H1 (cell line): Measurements from ENCODE around the gene GRIK4. TPM values are rescaled to one million over a fixed set of nuclear protein-coding genes. Genes with fewer than 3 reads are reported as not detected.
A peak's percentile ranks its signal among the peaks of the same experiment; 100 is the strongest.

Experiments
- CTCF ChIA-PET: fragments of 300-600 bp; sonication (Branson Sonifier 250); formaldehyde crosslinking; loops from one replicate; lab custom pipeline; 2021; ENCODE audit not compliant: partially characterized antibody; lab: Charles Lee
- POLR2A ChIA-PET: fragments of 300-600 bp; sonication (Branson Sonifier 250); formaldehyde crosslinking; loops from one replicate; lab custom pipeline; 2021; ENCODE audit warnings: inconsistent platforms; ENCODE audit not compliant: partially characterized antibody; lab: Charles Lee
- DNase-seq, 2 experiments: peaks; one replicate each; pipeline versions ENCODE4 v3.0.0 to v3.0.0-alpha.2; 2010 to 2022; ENCODE audit warnings: low spot score in 2 of 2, low read depth in 1 of 2, mixed read lengths in 1 of 2
- FAIRE-seq: peaks from 2 replicates; lab custom pipeline; 2011; peaks lifted over from hg19 to GRCh38; lab: Jason Lieb, UNC
- H2AFZ ChIP-seq: 2 replicates; pipeline ENCODE4 v1.8.1; 2012; ENCODE audit warnings: low read length, inconsistent platforms
- H2AK5ac ChIP-seq: 2 replicates; pipeline ENCODE4 v1.6.1; 2013; ENCODE audit warnings: low read depth, low read length
- H2BK120ac ChIP-seq: replicated peaks from 2 replicates; pipeline ENCODE3; 2013; ENCODE audit warnings: low read depth, low read length, inconsistent platforms
- H2BK12ac ChIP-seq: 2 replicates; pipeline ENCODE4 v1.6.1; 2013; ENCODE audit warnings: low read depth, low read length
- H2BK15ac ChIP-seq: 2 replicates; pipeline ENCODE4 v1.6.1; 2013; ENCODE audit warnings: low read length
- H2BK20ac ChIP-seq: 2 replicates; pipeline ENCODE4 v1.6.1; 2013; ENCODE audit warnings: low read length
- H2BK5ac ChIP-seq: 2 replicates; pipeline ENCODE4 v1.6.1; 2013; ENCODE audit warnings: low read depth, low read length
- H3K14ac ChIP-seq: 2 replicates; pipeline ENCODE4 v1.6.1; 2013; ENCODE audit warnings: inconsistent platforms; ENCODE audit not compliant: insufficient read length
- H3K18ac ChIP-seq: 2 replicates; pipeline ENCODE4 v1.6.1; 2013; ENCODE audit warnings: low read length; ENCODE audit errors: extremely low read depth
- H3K23ac ChIP-seq: 2 replicates; pipeline ENCODE4 v1.6.1; 2013; ENCODE audit warnings: inconsistent platforms; ENCODE audit not compliant: insufficient read length
- H3K23me2 ChIP-seq: 2 replicates; pipeline ENCODE4 v1.6.1; 2013; ENCODE audit warnings: low read depth, low read length
- H3K27ac ChIP-seq: 2 replicates; pipeline ENCODE4 v1.6.1; 2011; ENCODE audit warnings: low read depth, low read length, inconsistent platforms
- H3K27me3 ChIP-seq, 4 experiments: replicated peaks in 1 of 4; 1 replicate in 1 of 4; 2 replicates in 3 of 4; pipeline versions ENCODE4 v1.6.1 to v1.8.1; 2011 to 2013; ENCODE audit warnings: low read length in 3 of 4, mild to moderate bottlenecking in 3 of 4, inconsistent platforms in 2 of 4, mixed read lengths in 2 of 4, moderate library complexity in 1 of 4; ENCODE audit not compliant: control insufficient read depth in 3 of 4, insufficient read depth in 3 of 4; ENCODE audit errors: extremely low read depth in 1 of 4
- H3K36me3 ChIP-seq, 4 experiments: 2 replicates each; pipeline versions ENCODE4 v1.6.1 to v1.8.1; 2011 to 2013; ENCODE audit warnings: mild to moderate bottlenecking in 4 of 4, low read length in 3 of 4, moderate library complexity in 2 of 4, control low read depth in 1 of 4, inconsistent platforms in 1 of 4; ENCODE audit not compliant: insufficient read depth in 4 of 4, control insufficient read depth in 2 of 4
- H3K4ac ChIP-seq: replicated peaks from 2 replicates; pipeline ENCODE3; 2013; ENCODE audit warnings: low read length, low read depth, mixed read lengths, inconsistent platforms; ENCODE audit not compliant: insufficient read length
- H3K4me1 ChIP-seq, 4 experiments: replicated peaks in 1 of 4; 1 replicate in 1 of 4; 2 replicates in 3 of 4; pipeline versions ENCODE4 v1.6.1 to v1.8.1; 2011 to 2013; ENCODE audit warnings: low read length in 3 of 4, inconsistent platforms in 2 of 4, mixed read lengths in 1 of 4; ENCODE audit not compliant: insufficient read depth in 4 of 4, control insufficient read depth in 3 of 4
- H3K4me2 ChIP-seq, 2 experiments: 2 replicates each; pipeline versions ENCODE4 v1.6.1 to v1.8.1; 2011 to 2013; ENCODE audit warnings: low read depth in 2 of 2, low read length in 2 of 2, control low read depth in 1 of 2, inconsistent platforms in 1 of 2, mild to moderate bottlenecking in 1 of 2; ENCODE audit not compliant: insufficient read depth in 1 of 2
- H3K4me3 ChIP-seq, 4 experiments: fragments of 200-600, 300-600 bp in 1 of 4; sonication (generic), shearing (Covaris generic), sonication (Bioruptor Twin) in 1 of 4; 2 replicates each; pipeline versions ENCODE4 v1.5.1 to v1.8.1; 2011 to 2016; ENCODE audit warnings: low read length in 4 of 4, low read depth in 3 of 4, control low read depth in 2 of 4, inconsistent platforms in 2 of 4, mild to moderate bottlenecking in 2 of 4, mixed read lengths in 1 of 4, moderate library complexity in 1 of 4; ENCODE audit not compliant: insufficient read depth in 2 of 4; ENCODE audit errors: extremely low read depth in 1 of 4
- H3K56ac ChIP-seq: replicated peaks from 2 replicates; pipeline ENCODE3; 2013; ENCODE audit warnings: low read depth, mild to moderate bottlenecking, mixed read lengths, low read length, inconsistent platforms; ENCODE audit not compliant: insufficient read length
- H3K79me1 ChIP-seq: 2 replicates; pipeline ENCODE4 v1.6.1; 2013; ENCODE audit warnings: low read depth, low read length, control low read depth
- H3K79me2 ChIP-seq, 2 experiments: 2 replicates each; pipeline versions ENCODE4 v1.6.1 to v1.8.1; 2012 to 2013; ENCODE audit warnings: low read length in 2 of 2, mild to moderate bottlenecking in 2 of 2, inconsistent platforms in 1 of 2; ENCODE audit not compliant: insufficient read depth in 2 of 2, control insufficient read depth in 1 of 2
- H3K9ac ChIP-seq, 4 experiments: replicated peaks in 1 of 4; 1 replicate in 1 of 4; 2 replicates in 3 of 4; pipeline versions ENCODE4 v1.6.1 to v1.8.1; 2011 to 2013; ENCODE audit warnings: low read depth in 3 of 4, low read length in 3 of 4, control low read depth in 2 of 4, mild to moderate bottlenecking in 2 of 4, moderate library complexity in 2 of 4, inconsistent platforms in 1 of 4; ENCODE audit errors: extremely low read depth in 1 of 4
- H3K9me3 ChIP-seq, 2 experiments: 2 replicates each; pipeline versions ENCODE4 v1.6.1 to v1.8.1; 2012 to 2013; ENCODE audit warnings: mild to moderate bottlenecking in 2 of 2, moderate library complexity in 2 of 2, control low read depth in 1 of 2, inconsistent platforms in 1 of 2, low read depth in 1 of 2, low read length in 1 of 2, mixed read lengths in 1 of 2; ENCODE audit not compliant: insufficient read depth in 2 of 2
- H4K20me1 ChIP-seq, 2 experiments: replicated peaks in 1 of 2; 2 replicates each; pipeline versions ENCODE3 to v1.8.1; 2011 to 2013; ENCODE audit warnings: inconsistent platforms in 2 of 2, low read length in 2 of 2, mild to moderate bottlenecking in 1 of 2; ENCODE audit not compliant: insufficient read depth in 2 of 2, control insufficient read depth in 1 of 2
- H4K5ac ChIP-seq: 2 replicates; pipeline ENCODE4 v1.6.1; 2013; ENCODE audit warnings: low read length, low read depth, mixed read lengths, inconsistent platforms; ENCODE audit not compliant: insufficient read length
- H4K8ac ChIP-seq: 2 replicates; pipeline ENCODE4 v1.8.0; 2013; ENCODE audit warnings: mild to moderate bottlenecking, moderate library complexity, low read length, inconsistent platforms; ENCODE audit not compliant: insufficient read depth; ENCODE audit errors: extremely low read depth
- H4K91ac ChIP-seq: replicated peaks from 2 replicates; pipeline ENCODE3; 2013; ENCODE audit warnings: low read length, mixed read lengths, inconsistent platforms; ENCODE audit not compliant: insufficient read length
- BACH1 ChIP-seq: IDR thresholded peaks from 2 replicates; pipeline ENCODE4 v1.6.1; 2012; ENCODE audit warnings: low read length, improper control_type of control experiment
- BRCA1 ChIP-seq: IDR thresholded peaks from 2 replicates; pipeline ENCODE4 v1.6.1; 2012; ENCODE audit warnings: low read depth, low read length, improper control_type of control experiment
- CHD1 ChIP-seq: IDR thresholded peaks from 2 replicates; pipeline ENCODE4 v1.6.1; 2012; ENCODE audit warnings: low read depth, low read length, improper control_type of control experiment
- EGR1 ChIP-seq: IDR thresholded peaks from 2 replicates; pipeline ENCODE4 v1.6.1; 2011; ENCODE audit warnings: low read depth, low read length, borderline replicate concordance
- JUND ChIP-seq: IDR thresholded peaks from 2 replicates; pipeline ENCODE4 v1.6.1; 2011; ENCODE audit warnings: mild to moderate bottlenecking, improper control_type of control experiment, low read length
- PHF8 ChIP-seq: fragments of 200-600 bp; sonication (generic); conservative IDR thresholded peaks from 2 replicates; pipeline ENCODE4 v1.7.1; 2012; ENCODE audit warnings: low read depth, mild to moderate bottlenecking, inconsistent platforms, low read length, moderate library complexity
- POU5F1 ChIP-seq: IDR thresholded peaks from 2 replicates; pipeline ENCODE4 v1.6.1; 2011; ENCODE audit warnings: low read depth, mild to moderate bottlenecking, low read length, moderate library complexity
- RFX5 ChIP-seq: IDR thresholded peaks from 2 replicates; pipeline ENCODE4 v1.6.1; 2011; ENCODE audit warnings: low read depth, low read length, improper control_type of control experiment, borderline replicate concordance
- SIRT6 ChIP-seq: IDR thresholded peaks from one replicate; pipeline ENCODE4 v1.7.1; 2012; ENCODE audit warnings: low read length, inconsistent platforms
- SIX5 ChIP-seq: IDR thresholded peaks from 2 replicates; pipeline ENCODE4 v1.6.1; 2011; ENCODE audit warnings: mild to moderate bottlenecking, low read depth, low read length
- SP1 ChIP-seq: IDR thresholded peaks from 2 replicates; pipeline ENCODE4 v1.6.1; 2011; ENCODE audit warnings: low read depth, low read length
- SRF ChIP-seq: IDR thresholded peaks from 2 replicates; pipeline ENCODE4 v1.6.1; 2011; ENCODE audit warnings: mild to moderate bottlenecking, low read depth, low read length, moderate library complexity
- TAF1 ChIP-seq: IDR thresholded peaks from 2 replicates; pipeline ENCODE4 v1.6.1; 2011; ENCODE audit warnings: mild to moderate bottlenecking, low read depth, low read length
- USF2 ChIP-seq: IDR thresholded peaks from 2 replicates; pipeline ENCODE4 v1.6.1; 2011; ENCODE audit warnings: low read length, improper control_type of control experiment
- WGBS, 2 experiments: shearing (Covaris generic) in 1 of 2; methylation state at CpG; one replicate each; pipeline versions ENCODE4 v1.1.6 to v1.1.7; 2013 to 2015; ENCODE audit warnings: low lambda C conversion rate in 2 of 2, mixed read lengths in 2 of 2, inconsistent platforms in 1 of 2, low coverage in 1 of 2, missing lambda C conversion rate in 1 of 2; ENCODE audit not compliant: insufficient replicate concordance in 2 of 2, insufficient coverage in 1 of 2, insufficient read length in 1 of 2; ENCODE audit errors: extremely low coverage in 1 of 2, missing lambda C conversion rate in 1 of 2; 5-methylcytosine and 5-hydroxymethylcytosine counted together
- polyA plus RNA-seq, 7 experiments: library from polyadenylated mRNA; depleted of rRNA in 3 of 7; stranded (reverse) in 5 of 7; unstranded in 2 of 7; fragments of >200 nt in 5 of 7; fragments of 200-250 nt in 2 of 7; gene quantifications; 1 replicate in 5 of 7; 2 replicates in 1 of 7; 4 replicates in 1 of 7; pipeline versions ENCODE4 v1.2.1 to v1.2.3, GENCODE V29; 2011 to 2013; ENCODE audit warnings: missing spikeins in 2 of 7, mixed read lengths in 2 of 7
- total RNA-seq: library from RNA; stranded (reverse); fragmentation: NEBNext Ultra II Directional; extraction: Animal tissue kit (Norgen Biotek cat#: 25700); gene quantifications from 2 replicates; pipeline ENCODE4 v1.2.1, GENCODE V29; 2021

Gene GRIK4
- total and polyA plus RNA-seq, 2 of the 8 experiments (the other 6 are each of a cell fraction or from before 2014, with no cell fraction given): 1.2 to 2.9 TPM

GRCh38 chr11:120548682-120549209 is 37.2 kb downstream of the GRIK4 start:
- Histone ChIP-seq H3K23me2 (no peaks in the 10 kb centered on the region; the same call in none of the 2 replicates), H2AK5ac (0 out of 2 replicates have a peak overlapping the region, but pooled peaks have one; percentile 47), H3K79me1 (no peaks in the 10 kb centered on the region), H3K56ac (no peak overlapping the region), H2BK5ac (peak overlapping the region; percentile 60; the same call in 1 of the 2 replicates), H2BK15ac (peak overlapping the region; percentile 88; the same call in 1 of the 2 replicates), H3K4me3 (no peak overlapping the region), H4K20me1 (no peaks in the 10 kb centered on the region), H3K14ac (no peak overlapping the region), H4K91ac (peak overlapping the region; percentile 29), H3K4me1 (peaks cover 4 to 23% (median 14%) of the 10 kb centered on the region in 4 experiments), H3K23ac (no peak overlapping the region), H3K9me3 (no peaks in the 10 kb centered on the region), H3K27me3 (no peaks in the 10 kb centered on the region; a peak in 1 of 7 replicates), H3K79me2 (no peaks in the 10 kb centered on the region), H3K18ac (no peak overlapping the region), H2BK20ac (no peak overlapping the region), H2AFZ (no peak overlapping the region), H3K9ac (no peak overlapping the region), H3K36me3 (no peaks in the 10 kb centered on the region), H4K8ac (no peak overlapping the region; the same call in 1 of the 2 replicates), H4K5ac (no peak overlapping the region), H2BK120ac (no peak overlapping the region), H3K4me2 (no peak overlapping the region), H2BK12ac (0 out of 2 replicates have a peak overlapping the region, but pooled peaks have one; percentile 27), H3K4ac (no peak overlapping the region), H3K27ac (no peak overlapping the region)
- POLR2A ChIA-PET: interaction anchor here (0.7 to 1.1 kb wide), 2 partner anchors 16 kb away, joined by 3 to 4 read pairs; no protein-coding TSS in a partner anchor
- FAIRE-seq: no peak
- WGBS, 2 experiments: 77% methylated on average over 6 of the region's 6 CpGs; no CpG with 5 or more reads in 1 of the 2 experiments
- CTCF ChIA-PET: interaction anchor here (0.6 to 2.5 kb wide), 11 partner anchors 15 to 514 kb away, joined by 3 to 12 read pairs (median 4); no protein-coding TSS in a partner anchor
- DNase-seq: no peak
- TF ChIP-seq TAF1 (no peak), JUND (no peak), BRCA1 (no peak), POU5F1 (no peak), SP1 (no peak), EGR1 (no peak), SIX5 (no peak), SIRT6 (no peak), RFX5 (no peak), BACH1 (no peak), CHD1 (no peak), USF2 (no peak), SRF (no peak), PHF8 (no peak)
